Anterior cingulate cortex (tissue), 58 donors: ENCODE data around the gene COL5A1.
"Not testable (repeated sequence)": the region's sequence is repeated elsewhere in the genome, so short reads cannot be mapped to it uniquely, and the experiment has no call there.

Experiments used
- DNase-seq, 58 donors: peaks; one replicate each; lab custom pipeline; 2025; lab: John Stamatoyannopoulos, UW

The COL5A1 gene

DNA sequence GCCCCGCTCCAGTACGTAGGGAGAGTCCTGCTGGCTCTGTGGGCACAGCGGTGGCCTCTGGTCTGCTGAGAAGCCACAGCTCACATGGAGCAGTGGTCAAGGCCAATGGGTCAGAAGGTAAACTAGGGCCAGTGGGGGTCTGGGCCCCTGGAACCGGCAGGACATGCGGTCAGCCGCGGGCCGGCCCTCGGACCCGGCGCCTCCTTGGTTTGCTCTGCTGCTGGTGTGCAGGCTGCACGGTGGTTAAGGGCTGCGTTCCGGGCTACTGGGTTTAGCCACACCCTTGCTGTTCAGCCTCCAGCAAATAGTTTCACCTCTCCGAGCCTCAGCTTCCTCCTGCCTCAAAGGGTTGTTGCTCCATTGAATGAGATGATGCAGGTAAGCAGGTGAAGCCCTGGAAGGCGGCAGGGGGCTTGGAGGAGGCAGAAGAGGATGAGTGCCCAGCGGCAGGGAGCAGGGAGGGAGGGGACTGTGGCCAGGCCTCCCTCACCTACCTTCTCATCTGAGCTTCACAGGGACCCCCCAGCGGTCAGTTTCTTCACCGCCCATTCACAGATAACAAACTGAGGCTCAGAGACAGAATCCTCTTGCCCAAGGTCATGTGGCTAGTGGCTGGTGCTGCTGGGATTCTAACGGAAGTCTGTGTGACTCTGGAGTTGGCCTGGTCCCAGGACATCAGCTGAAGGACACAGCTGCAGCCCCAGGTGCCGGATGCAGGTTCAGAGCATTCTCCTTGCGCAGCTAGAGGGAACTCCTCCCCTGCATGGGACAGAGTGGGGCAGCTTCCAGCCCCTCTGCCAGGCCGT lies 3.7 kb upstream of the COL5A1 start:
- no peak for DNase-seq

DNA sequence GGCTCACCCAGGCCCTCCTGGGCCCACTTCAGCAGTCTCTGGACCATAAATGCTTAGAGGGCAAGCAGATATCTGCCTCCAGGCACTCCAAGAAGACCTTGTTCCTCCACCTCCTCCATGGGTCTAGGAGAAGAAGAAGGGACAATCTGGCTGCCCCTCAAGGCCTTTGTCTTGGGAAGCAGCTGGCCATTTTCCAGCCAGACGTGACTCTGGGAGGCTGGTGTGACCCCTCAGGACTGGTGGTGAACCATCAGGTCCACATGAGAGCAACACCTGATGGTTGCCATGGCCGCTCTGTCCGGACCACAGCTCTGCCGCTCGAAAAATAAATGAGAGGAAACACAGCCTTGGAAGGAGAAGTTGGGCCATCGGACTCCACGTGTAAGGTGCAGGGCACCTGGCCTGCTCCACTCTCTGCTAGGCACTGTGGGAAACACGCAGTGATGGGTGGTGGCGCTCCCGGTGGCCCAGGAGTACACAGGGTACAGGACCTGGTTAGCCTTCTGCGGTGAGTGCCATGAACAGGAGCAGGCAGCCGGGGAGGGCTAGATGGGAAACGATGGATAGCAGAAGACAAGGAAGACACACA lies 3.0 kb upstream of the COL5A1 start:
- DNase-seq: no peak

DNA sequence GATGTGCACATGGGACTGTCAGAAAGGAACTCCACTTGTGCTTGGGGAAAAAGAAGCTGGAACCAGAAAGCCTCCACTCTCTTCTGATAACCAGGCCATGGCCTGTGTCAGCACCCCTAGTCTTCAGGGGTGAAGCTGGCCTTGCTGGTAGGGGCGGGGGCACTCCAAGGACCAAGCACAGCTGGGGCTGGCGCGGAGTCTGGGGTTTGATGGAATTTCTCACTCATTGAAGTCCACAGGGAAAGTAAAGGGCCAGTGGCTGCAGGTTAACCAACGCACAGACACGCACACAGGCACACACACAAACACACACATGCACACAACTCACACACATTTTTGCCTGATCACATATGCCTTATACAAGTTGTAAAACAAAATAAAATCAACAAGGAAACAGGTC lies 1.6 kb upstream of the COL5A1 start:
- DNase-seq: no peak

DNA sequence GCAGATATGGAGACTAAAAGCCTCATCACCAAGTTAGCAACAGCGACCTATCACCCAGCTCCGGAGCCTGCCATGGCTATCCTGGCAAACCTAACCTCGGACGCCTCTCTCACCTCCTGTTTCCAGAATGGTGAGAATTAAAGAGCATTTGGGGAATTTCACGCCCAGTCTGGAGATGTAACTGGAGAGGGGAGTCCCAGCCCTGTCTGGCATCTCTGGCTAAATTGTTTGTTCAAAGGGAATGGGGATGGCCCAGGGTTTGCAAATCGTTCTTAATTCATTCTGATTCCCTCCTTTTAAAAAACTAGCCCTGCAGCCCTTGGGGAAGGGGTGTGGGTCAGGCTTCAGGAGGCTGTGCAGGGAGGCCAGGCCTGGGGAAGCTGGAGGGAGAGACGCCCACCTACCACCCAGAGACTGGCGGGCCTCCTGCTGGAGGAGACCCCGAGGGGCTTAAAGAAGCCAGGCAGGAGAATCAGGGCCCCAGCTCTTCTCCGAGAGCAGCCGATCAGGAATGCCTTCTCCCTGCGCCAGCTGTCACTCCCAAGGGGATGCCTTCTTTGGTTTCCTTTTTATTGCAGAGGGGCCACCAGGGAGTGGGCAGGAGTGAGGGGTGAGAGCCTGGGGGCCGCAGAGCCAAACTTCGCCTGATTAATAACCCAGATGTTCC lies 964 bp upstream of the COL5A1 start:
- DNase-seq: no peak

DNA sequence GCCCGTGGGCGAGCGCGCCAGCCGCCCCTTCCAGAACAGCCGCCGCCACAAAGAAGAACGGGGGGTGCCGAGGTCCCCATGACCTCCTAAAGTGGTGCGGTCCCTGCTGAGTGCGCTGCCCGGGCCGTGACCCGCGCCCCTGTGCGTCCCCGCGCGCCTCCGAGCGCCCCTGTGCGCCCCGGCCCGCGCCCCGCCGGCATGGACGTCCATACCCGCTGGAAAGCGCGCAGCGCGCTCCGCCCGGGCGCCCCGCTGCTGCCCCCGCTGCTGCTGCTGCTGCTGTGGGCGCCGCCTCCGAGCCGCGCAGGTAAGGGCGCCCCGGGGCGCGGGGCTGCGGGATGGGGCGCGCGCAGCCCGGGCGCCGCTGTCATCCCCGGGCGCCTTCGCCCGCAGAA lies 384 bp downstream of the COL5A1 start:
- no peak for DNase-seq

DNA sequence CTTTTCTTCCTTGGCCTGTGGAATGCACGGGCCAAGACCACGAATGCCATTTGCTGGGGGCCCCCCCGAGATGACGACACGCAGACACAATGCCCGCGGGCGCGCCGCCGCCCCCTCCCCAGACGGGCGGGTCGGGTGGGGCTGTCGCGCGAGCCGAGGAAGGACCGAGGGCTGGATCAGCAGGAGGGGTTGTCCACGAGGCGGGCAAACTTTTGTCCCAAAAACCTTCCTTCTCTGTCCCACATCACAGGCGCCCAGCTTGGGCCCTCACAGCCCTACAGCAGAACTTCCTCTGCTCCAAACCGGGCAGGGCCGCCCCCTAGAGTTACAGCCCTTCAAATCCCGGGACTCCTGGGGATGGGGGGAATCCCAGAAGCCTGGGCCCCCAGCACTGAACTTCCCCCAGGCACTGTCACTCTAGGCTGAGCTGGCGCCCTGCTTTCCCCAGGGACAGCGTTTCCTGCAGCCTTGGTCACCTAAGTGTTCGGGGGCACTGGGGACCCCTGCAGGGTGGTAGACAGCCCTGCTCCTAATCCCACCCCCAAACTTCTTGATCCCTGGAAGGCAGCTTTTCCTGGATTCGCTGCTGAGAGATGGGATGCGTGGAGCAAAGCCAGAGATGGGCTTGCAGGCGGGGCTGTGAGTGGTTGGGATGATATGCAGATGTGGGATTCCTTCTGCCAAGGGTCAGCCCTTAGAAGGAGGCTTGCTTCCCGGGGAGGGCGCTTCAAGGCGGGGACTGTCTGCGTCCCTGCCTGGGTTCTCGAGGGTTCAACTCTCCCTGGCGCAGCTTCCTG lies 980 bp downstream of the COL5A1 start:
- peak in 1 of 58 donors; percentile 8 for DNase-seq

DNA sequence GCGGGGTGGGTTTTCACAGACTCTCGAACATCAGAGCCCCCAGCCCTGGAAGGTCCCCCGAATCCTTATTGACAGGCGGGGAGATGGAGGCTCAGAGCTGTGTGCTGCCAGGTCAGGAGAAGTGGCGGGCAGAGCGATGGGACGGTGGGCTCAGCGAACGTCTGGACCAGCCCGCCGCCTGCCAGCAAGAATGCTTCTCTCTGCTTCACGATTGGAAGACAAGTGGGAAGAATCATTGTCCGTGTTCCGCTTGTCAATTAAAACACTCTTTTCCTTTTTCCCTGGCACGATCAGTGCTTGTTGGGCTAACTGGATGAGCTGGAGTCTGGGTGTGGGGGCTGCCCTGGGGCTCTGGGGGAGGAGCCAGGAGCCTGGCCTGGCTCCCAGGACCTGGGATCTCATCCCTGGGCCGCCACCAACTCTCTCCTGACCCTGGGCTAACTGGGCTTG lies 1.6 kb downstream of the COL5A1 start:
- DNase-seq: no peak

DNA sequence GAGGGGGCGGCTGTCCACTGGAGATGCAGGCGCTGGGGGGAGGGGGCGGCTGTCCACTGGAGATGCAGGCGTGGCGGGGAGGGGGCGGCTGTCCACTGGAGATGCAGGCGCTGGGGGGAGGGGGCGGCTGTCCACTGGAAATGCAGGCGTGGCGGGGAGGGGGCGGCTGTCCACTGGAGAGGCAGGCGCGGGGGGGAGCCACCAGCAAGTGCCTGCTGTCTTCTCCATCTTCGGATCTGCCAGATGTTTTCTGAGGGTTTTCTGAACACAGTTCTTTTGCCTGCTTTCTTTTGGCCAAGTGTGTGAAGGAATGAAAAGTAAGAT lies 2.8 kb downstream of the COL5A1 start:
- not testable (repeated sequence) for DNase-seq

- peak in 6 of 58 donors; percentile 18 to 52 (median 23) for DNase-seq
Measured at GRCh38 chr9:134644725-134645606, 3.4 kb downstream of the COL5A1 start.

DNA sequence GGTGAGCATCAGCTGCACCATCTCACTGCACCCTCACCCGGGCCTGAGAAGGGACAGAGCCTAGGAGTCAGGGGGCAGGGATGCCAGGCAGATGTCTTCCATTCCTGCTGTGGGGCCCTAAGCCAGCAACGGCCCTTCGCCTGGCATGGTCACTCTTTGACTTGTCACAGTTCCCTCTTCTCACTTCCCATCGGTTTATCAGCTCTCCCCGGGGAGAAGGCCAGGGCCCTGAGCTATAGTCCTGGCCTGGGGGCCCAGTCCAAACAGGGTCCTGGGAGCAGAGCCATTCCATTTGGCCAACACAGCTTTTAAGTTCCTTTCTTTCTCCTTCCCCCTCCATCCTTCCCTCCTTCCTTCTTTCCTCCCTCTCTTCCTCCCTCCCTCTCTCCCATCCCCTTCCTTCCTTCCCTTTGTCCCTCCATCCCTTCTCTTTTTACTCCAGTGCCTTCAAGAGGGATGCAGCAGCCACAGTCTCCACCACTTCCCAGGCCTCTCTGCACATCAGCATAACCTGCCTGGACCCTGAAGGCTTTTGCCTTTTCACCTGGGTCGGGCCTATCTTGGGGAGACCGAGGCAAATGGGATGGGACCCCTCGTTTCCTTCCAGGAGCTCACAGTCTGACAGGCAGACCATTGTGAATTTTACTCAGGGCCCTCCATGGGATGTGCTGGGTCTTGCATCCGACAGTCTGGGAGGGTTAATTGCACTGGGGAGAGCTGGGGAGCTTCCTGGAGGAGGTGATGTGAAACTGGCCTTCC lies 4.2 kb downstream of the COL5A1 start:
- DNase-seq: no peak

DNA sequence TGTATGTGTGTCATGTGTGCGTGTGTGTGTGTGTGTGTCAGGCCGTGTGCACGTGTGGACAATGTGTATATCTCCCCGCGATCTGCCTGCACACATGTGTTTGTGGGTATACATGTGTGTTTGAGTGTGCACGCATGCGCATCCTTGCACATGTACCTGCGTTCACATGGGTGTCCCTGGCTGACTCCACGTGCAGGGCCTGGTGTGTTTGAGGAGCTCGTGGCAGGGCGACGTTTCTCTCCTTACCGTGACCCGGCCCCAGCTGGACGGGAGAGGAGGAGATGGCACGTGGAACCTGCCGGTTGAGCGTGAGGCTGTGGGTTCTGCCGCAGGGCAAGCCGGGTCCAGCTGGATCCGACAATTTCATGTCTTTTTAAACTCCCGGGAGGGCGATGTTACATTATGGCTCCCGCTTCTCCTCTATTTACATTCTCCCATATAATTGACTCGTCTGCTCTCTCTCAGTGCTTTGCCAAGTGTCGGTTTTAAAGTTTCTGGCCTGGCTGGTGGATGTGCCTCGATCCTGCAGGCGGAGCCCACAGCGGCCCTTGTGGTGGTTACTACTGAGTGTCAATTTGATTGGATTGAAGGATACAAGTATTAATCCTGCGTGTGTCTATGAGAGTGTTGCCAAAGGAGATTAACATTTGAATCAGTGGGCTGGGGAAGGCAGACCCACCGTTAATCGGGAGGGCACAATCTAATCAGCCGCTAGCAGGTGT lies 5.9 kb downstream of the COL5A1 start:
- DNase-seq: no peak

DNA sequence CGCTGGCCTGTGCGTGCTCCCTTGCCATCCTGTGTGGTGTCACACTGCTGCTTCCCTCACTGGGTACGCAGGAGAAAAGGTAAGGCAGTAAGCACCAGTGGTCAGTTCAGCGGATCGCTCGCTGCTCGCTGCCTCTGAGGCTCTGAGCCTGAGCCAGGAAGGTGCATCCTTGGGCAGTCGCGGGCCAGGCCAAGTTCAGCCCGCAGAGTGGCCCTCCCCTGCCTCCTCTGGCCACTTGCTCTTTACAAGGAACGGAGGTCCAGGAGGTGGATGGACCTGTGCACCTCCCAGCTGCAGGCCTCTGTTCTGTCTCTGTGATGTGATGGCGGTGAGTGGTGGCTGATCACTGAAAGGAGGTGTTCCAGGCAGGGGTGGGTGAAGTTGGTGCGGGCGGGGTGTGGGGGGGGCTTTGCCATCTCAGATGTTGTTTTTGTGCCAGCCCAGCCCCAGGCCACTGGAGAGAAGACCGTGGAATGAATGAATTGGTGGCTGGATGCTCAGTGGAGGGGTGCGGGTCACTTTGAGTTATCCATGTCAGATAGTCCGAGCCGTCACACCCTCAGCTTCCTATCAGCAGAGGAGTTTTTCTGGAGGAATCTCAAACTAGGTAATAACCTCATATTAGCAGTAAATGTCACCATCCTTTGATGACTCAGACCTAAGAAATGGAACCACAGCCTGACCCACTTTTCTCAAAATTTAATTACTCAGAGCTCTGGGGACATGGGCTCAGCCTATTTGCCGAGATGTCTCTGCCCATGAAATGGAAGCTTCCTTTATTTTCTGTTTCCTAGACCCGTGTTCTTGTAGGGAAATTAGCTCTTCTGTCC lies 7.3 kb downstream of the COL5A1 start:
- DNase-seq: no peak

DNA sequence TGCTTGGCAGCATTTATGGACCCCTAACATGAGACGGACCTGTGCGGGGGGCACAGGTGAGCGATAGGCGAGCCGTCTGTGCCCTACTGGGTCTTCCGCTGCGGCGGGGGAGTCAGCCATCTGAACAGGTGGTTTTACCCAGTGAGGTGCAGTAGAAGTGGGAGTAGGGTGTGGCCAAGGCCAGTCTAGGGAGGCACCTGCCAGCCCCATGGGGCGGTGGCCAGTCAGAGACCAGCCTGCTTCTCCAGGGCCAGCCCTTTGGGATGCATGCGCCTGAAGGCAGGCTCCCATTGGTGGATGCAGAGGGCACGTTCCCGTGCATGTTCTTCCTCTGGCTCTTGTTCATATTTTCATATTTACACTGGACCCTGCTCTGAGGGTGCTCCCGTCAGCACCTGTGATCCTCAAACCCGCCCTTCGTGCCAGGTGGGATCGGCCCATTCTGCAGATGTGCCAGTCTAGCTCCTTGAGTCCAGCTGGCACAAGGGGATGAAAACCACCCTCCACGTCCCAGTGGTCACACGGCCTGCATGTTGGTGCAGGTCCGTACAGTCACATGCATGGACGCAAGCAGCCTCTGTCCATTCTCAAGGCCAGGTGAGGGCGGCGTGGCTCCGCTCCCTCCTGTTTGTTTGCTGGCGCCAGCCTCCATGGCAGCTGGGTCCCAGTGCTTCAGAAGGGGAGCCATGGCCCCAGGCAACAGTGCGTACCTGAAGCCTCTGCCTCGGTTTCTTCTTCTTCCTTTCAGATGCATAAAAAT lies 9.0 kb downstream of the COL5A1 start:
- no peak for DNase-seq

DNA sequence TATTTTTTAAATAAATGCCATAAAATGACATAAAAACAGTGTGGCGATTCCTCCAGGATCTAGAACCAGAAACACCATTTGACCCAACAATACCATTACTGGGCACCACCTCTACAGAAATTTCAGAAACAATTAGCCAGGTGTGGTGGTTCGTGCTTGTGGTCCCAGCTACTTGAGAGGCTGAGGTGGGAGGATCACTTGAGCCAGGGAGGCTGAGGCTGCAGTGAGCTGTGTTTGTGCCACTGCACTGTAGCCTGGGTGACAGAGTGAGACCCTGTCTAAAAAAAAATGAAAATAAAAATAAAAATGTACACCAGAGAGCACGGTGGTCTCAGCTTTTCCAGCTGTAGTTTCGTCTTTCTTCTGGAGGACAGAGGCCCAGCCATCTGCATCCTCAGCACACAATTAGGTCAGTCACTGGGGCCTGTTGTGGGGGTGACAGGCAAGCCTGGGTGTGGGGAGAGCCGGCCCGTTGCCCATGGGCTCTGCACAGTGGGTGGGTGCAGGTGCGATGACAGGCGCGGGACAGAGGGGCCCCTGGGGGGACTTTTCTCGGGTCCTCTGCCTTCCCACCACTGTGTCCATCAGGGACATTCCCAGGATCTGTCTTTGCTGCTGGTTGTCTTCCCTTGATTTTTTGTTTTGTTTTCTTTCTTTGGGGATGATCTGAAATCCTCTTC lies 9.8 kb downstream of the COL5A1 start:
- DNase-seq: no peak

DNA sequence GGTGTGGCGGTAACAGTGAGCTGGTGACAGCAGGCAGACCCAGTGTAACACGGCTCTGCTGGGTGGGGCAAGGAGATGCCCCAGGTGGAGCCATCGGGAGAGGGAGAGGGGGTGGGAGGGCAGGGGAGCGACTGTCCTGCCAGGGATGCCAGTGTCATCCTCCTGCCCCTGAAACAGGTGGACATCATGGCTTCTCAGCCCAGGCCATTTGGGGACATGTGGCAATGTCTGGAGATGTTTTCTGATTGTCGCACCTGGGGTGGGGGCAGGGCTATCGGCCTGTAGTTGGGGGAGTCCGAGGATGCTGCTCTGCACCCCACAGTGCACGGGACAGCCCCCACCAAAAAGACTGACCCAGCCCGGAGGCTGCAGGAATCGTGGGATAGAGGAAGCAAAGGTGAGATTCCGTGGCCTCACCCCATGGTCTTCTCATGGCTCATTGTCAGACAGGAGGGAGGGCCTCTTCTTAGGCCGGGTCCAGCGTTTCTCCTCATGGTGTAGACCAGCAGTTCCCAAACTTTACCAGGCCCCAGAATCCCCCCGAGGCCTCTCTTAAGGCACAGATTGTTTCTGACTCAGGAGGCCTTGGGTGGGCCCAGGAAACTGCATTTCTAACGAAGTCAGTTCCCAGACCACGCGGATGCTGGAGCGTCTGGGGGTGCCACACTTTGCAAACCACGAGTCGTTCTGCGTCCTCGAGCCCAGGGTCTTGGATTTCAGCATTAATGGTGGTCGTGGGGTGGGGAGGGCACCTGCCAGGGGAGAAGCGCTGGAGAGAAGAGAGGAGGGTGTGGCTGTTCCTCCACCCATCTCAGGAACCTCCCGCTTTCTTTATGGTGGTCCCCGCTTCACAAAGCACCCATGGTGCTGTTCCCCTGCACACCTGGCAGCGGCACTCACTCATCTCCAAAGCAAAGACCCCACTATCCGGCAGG lies 11.0 kb downstream of the COL5A1 start:
- no peak for DNase-seq
